ENCODE results near the gene ADRA2C.
"Not testable (repeated sequence)": the region's sequence is repeated elsewhere in the genome, so short reads cannot be mapped to it uniquely, and the experiment has no call there.

ADRA2C gene

GRCh38 chr4:3800351-3800750, 34.2 kb downstream of the ADRA2C start:
- DNase-seq = no peak

GRCh38 chr4:3801521-3801920, 35.3 kb downstream of the ADRA2C start:
- DNase-seq = no peak

GRCh38 chr4:3801931-3802550, 35.9 kb downstream of the ADRA2C start:
- DNase-seq = no peak

GRCh38 chr4:3802571-3803474, 36.6 kb downstream of the ADRA2C start:
- no peak for DNase-seq

GRCh38 chr4:3803475-3803847, 37.3 kb downstream of the ADRA2C start:
- no peak for DNase-seq

GRCh38 chr4:3803946-3804345, 37.8 kb downstream of the ADRA2C start:
- no peak for DNase-seq

- DNase-seq = no peak
These were observed 38.8 kb downstream of the ADRA2C start for GRCh38 chr4:3805026-3805425.

GRCh38 chr4:3805731-3806130, 39.5 kb downstream of the ADRA2C start:
- DNase-seq = no peak

GRCh38 chr4:3807311-3807710, 41.1 kb downstream of the ADRA2C start:
- DNase-seq = no peak

GRCh38 chr4:3807822-3808496, 41.8 kb downstream of the ADRA2C start:
- DNase-seq = no peak

GRCh38 chr4:3808597-3808996, 42.4 kb downstream of the ADRA2C start:
- no peak for DNase-seq

- no peak for DNase-seq
These were observed 42.8 kb downstream of the ADRA2C start for GRCh38 chr4:3809028-3809427.

GRCh38 chr4:3809451-3810110, 43.4 kb downstream of the ADRA2C start:
- no peak for DNase-seq

GRCh38 chr4:3810111-3810680, 44.0 kb downstream of the ADRA2C start:
- DNase-seq = no peak

- DNase-seq = no peak
These were observed 44.8 kb downstream of the ADRA2C start for GRCh38 chr4:3810796-3811485.

GRCh38 chr4:3811621-3812020, 45.4 kb downstream of the ADRA2C start:
- DNase-seq = no peak

GRCh38 chr4:3812211-3812934, 46.2 kb downstream of the ADRA2C start:
- DNase-seq = no peak

- DNase-seq = no peak
These were observed 47.2 kb downstream of the ADRA2C start for GRCh38 chr4:3813151-3814052.

- DNase-seq = no peak
These were observed 47.9 kb downstream of the ADRA2C start for GRCh38 chr4:3814053-3814570.

GRCh38 chr4:3814838-3815237, 48.7 kb downstream of the ADRA2C start:
- DNase-seq = not testable (repeated sequence)
